A673 (cell line): ENCODE data around the gene LAMTOR4. TPM values are rescaled to one million over a fixed set of nuclear protein-coding genes. Genes with fewer than 3 reads are reported as not detected.

Experiments used
- BruUV-seq: library from RNA; stranded (reverse); fragments of 400-500 nt; replicated peaks from 2 replicates; lab custom pipeline; 2021; lab: Mats Ljungman, UMichigan
- CTCF ChIA-PET: fragments of 300-600 bp; sonication (Branson Sonifier 250); formaldehyde crosslinking; loops from one replicate; lab custom pipeline; 2022; ENCODE audit warnings: antibody characterized with exemption; lab: Charles Lee
- POLR2A ChIA-PET: fragments of 300-600 bp; sonication (Branson Sonifier 250); formaldehyde crosslinking; loops from one replicate; lab custom pipeline; 2022; ENCODE audit warnings: antibody characterized with exemption; ENCODE audit not compliant: low non-redundant PET; lab: Charles Lee
- DNase-seq: peaks from one replicate; pipeline ENCODE4 v3.0.0-alpha.2; 2015; ENCODE audit warnings: low spot score
- H3K27ac ChIP-seq: fragments of 200-600 bp; sonication (generic); 2 replicates; pipeline ENCODE4 v1.5.1; 2016; ENCODE audit warnings: mixed run types, low read depth, mild to moderate bottlenecking, mixed read lengths, antibody characterized with exemption, low read length; ENCODE audit not compliant: poor library complexity, severe bottlenecking
- H3K27me3 ChIP-seq: fragments of 200-600 bp; sonication (generic); replicated peaks from 2 replicates; pipeline ENCODE4 v1.6.1; 2017; ENCODE audit warnings: mixed run types, low read depth, mild to moderate bottlenecking, mixed read lengths, antibody characterized with exemption, low read length; ENCODE audit not compliant: insufficient read depth, poor library complexity
- H3K36me3 ChIP-seq: fragments of 200-600 bp; sonication (generic); 2 replicates; pipeline ENCODE4 v1.6.1; 2016; ENCODE audit warnings: mixed run types, mild to moderate bottlenecking, mixed read lengths, antibody characterized with exemption, low read length; ENCODE audit not compliant: insufficient read depth, poor library complexity, severe bottlenecking
- H3K4me1 ChIP-seq: fragments of 200-600 bp; sonication (generic); 2 replicates; pipeline ENCODE4 v1.6.1; 2017; ENCODE audit warnings: mixed run types, mild to moderate bottlenecking, mixed read lengths, antibody characterized with exemption, low read length; ENCODE audit not compliant: insufficient read depth, poor library complexity, severe bottlenecking
- H3K4me3 ChIP-seq: fragments of 200-600 bp; sonication (generic); 2 replicates; pipeline ENCODE4 v1.5.1; 2016; ENCODE audit warnings: low read depth, mixed run types, mild to moderate bottlenecking, mixed read lengths, low read length; ENCODE audit not compliant: poor library complexity, severe bottlenecking
- H3K9me3 ChIP-seq: fragments of 200-600 bp; sonication (generic); 2 replicates; pipeline ENCODE4 v1.6.1; 2016; ENCODE audit warnings: mixed run types, low read depth, mild to moderate bottlenecking, mixed read lengths, antibody characterized with exemption, low read length; ENCODE audit not compliant: poor library complexity, severe bottlenecking
- CTCF ChIP-seq: fragments of 300-800, 200-600 bp; sonication (generic); conservative IDR thresholded peaks from 2 replicates; pipeline ENCODE4 v1.5.1; 2017; ENCODE audit warnings: low read depth, mild to moderate bottlenecking, antibody characterized with exemption, low read length, moderate library complexity, mixed read lengths
- EZH2 ChIP-seq: fragments of 200-600 bp; sonication (generic); IDR thresholded peaks from 2 replicates; pipeline ENCODE4 v1.6.1; 2017; ENCODE audit warnings: borderline replicate concordance, low read depth, mild to moderate bottlenecking, mixed read lengths, antibody characterized with exemption, low read length; ENCODE audit not compliant: poor library complexity, severe bottlenecking
- intact Hi-C: fragments of 100-400 bp; cut with micrococcal nuclease; formaldehyde crosslinking; loops from one replicate; pipeline ENCODE4 v1.10.0; 2022; ENCODE audit not compliant: unreplicated experiment
- total RNA-seq: library from RNA; stranded (reverse); gene quantifications from 2 replicates; pipeline ENCODE4 v1.2.3, GENCODE V29; 2021

LAMTOR4 gene
- total RNA-seq, 1 experiment from 2014 or later, result 84.5 TPM

- ChIA-PET POLR2A (interaction anchor here (0.7 kb wide), 1 partner anchor 57 kb away, joined by 9 read pairs; no protein-coding TSS in a partner anchor), CTCF (interaction anchor here (0.5 to 0.6 kb wide), 3 partner anchors 10 to 45 kb away, joined by 3 to 9 read pairs (median 4); partner anchors contain the start of gene LAMTOR4)
- H3K27ac ChIP-seq, result peak within 1 kb of the TSS; percentile 85
- H3K4me3 ChIP-seq, result peak within 1 kb of the TSS; percentile 89
- intact Hi-C loops, result loop anchor here (1.0 kb wide), 1 partner anchor 10 kb away; the partner anchor contains the start of gene LAMTOR4
- no TSS peak for BruUV-seq
- H3K36me3 ChIP-seq, result peaks cover 25% of the 10 kb centered on the region
- no peaks in the 10 kb centered on the region for H3K9me3 ChIP-seq
- peaks cover 15% of the 10 kb centered on the region for H3K4me1 ChIP-seq
- TF ChIP-seq CTCF, result no peak
- TF ChIP-seq EZH2, result no peak
- DNase-seq, result peak; percentile 92
- no peaks in the 10 kb centered on the region for H3K27me3 ChIP-seq
These were observed 9.7 kb downstream of the LAMTOR4 start, which contains the start of gene TRAPPC14 for GRCh38 chr7:100158229-100159098. Gene TRAPPC14 (minus strand): TSS chr7:100158723. CDS start chr7:100158499, 224 bp downstream.

- no peaks in the 10 kb centered on the region for H3K27me3 ChIP-seq
- DNase-seq, result no peak
- H3K9me3 ChIP-seq, result no peaks in the 10 kb centered on the region
- H3K27ac ChIP-seq, result peak overlapping the region; percentile 85
- peak overlapping the region; percentile 89 for H3K4me3 ChIP-seq
- peaks cover 15% of the 10 kb centered on the region for H3K4me1 ChIP-seq
- CTCF ChIA-PET, result interaction anchor here (0.5 to 0.6 kb wide), 2 partner anchors 27 to 44 kb away, joined by 4 to 9 read pairs; no protein-coding TSS in a partner anchor
- no TSS peak for BruUV-seq
- intact Hi-C loops, result no loop called here
- H3K36me3 ChIP-seq, result peaks cover 25% of the 10 kb centered on the region
- POLR2A ChIA-PET, result interaction anchor here (0.7 kb wide), 1 partner anchor 57 kb away, joined by 9 read pairs; no protein-coding TSS in a partner anchor
- TF ChIP-seq CTCF (no peak), EZH2 (no peak)
These were observed 10.4 kb downstream of the LAMTOR4 start for GRCh38 chr7:100159099-100159623.

GRCh38 chr7:100160067-100160466 is 11.3 kb downstream of the LAMTOR4 start:
- TF ChIP-seq EZH2, result no peak
- no peak for TF ChIP-seq CTCF
- Histone ChIP-seq H3K36me3 (peaks cover 17% of the 10 kb centered on the region), H3K4me1 (peaks cover 15% of the 10 kb centered on the region), H3K27me3 (no peaks in the 10 kb centered on the region), H3K27ac (no peak overlapping the region), H3K4me3 (no peak overlapping the region), H3K9me3 (no peaks in the 10 kb centered on the region)
- ChIA-PET CTCF (interaction anchor here (0.6 kb wide), 1 partner anchor 28 kb away, joined by 6 read pairs; no protein-coding TSS in a partner anchor), POLR2A (no interaction called here)
- no TSS peak for BruUV-seq
- intact Hi-C loops, result no loop called here
- no peak for DNase-seq
